BLaER1 treated with 17β-estradiol and CSF1 and Interleukin-3, amounts not matched to agents 10 nM and 100 nM (cell line): ENCODE measurements around the gene GRB2.

Experiments
- H3K27ac ChIP-seq, 11 experiments: shearing (Covaris generic); formaldehyde crosslinking; 2 replicates each; pipeline ENCODE4 v1.8.1; 2022
- H3K27me3 ChIP-seq, 11 experiments: shearing (Covaris generic); formaldehyde crosslinking; 2 replicates each; pipeline ENCODE4 v1.8.1; 2022
- H3K36me3 ChIP-seq, 11 experiments: shearing (Covaris generic); formaldehyde crosslinking; 2 replicates each; pipeline ENCODE4 v1.8.1; 2022
- H3K4me1 ChIP-seq, 10 experiments: shearing (Covaris generic); formaldehyde crosslinking; 2 replicates each; pipeline ENCODE4 v1.8.1; 2022
- H3K4me2 ChIP-seq, 11 experiments: shearing (Covaris generic); formaldehyde crosslinking; 2 replicates each; pipeline ENCODE4 v1.8.1; 2022
- H3K4me3 ChIP-seq, 10 experiments: shearing (Covaris generic); formaldehyde crosslinking; 2 replicates each; pipeline ENCODE4 v1.8.1; 2022
- H3K9ac ChIP-seq, 11 experiments: shearing (Covaris generic); formaldehyde crosslinking; 2 replicates each; pipeline ENCODE4 v1.8.1; 2022
- H3K9me3 ChIP-seq, 11 experiments: shearing (Covaris generic); formaldehyde crosslinking; replicated peaks in 1 of 11; 2 replicates each; pipeline ENCODE4 v1.8.1; 2022
- H4K20me1 ChIP-seq, 11 experiments: shearing (Covaris generic); formaldehyde crosslinking; 2 replicates each; pipeline ENCODE4 v1.8.1; 2022
- Cebpa-rat ChIP-seq, 11 experiments: shearing (Covaris generic); IDR thresholded peaks; 2 replicates each; pipeline ENCODE4 v1.8.1; 2022

GRB2 gene

GRCh38 chr17:75345514-75346167 lies 59.8 kb downstream of the GRB2 start:
- Histone ChIP-seq H3K4me2 (peak overlapping the region; percentile 74 to 99 (median 88)), H3K9ac (peak overlapping the region; percentile 53 to 74 (median 69)), H3K27me3 (no peaks in the 10 kb centered on the region), H3K27ac (peak overlapping the region; percentile 53 to 83 (median 76); a peak in 21 of 22 replicates), H3K4me1 (peaks cover 98 to 100% (median 99%) of the 10 kb centered on the region in 10 experiments), H4K20me1 (peaks cover 55 to 100% (median 98%) of the 10 kb centered on the region in 11 experiments), H3K36me3 (peaks cover 0 to 20% (median 5%) of the 10 kb centered on the region in 11 experiments; a peak in 14 of 22 replicates), H3K9me3 (no peaks in the 10 kb centered on the region), H3K4me3 (peak overlapping the region in 9 of 10 experiments; percentile 7 to 57 (median 45); a peak in 15 of 20 replicates)
- TF ChIP-seq Cebpa-rat (IDR thresholded peaks at IDR 0.05) = no peak

GRCh38 chr17:75344666-75345065 lies 60.8 kb downstream of the GRB2 start:
- no peak for TF ChIP-seq Cebpa-rat (IDR thresholded peaks at IDR 0.05)
- H4K20me1 ChIP-seq = peaks cover 45 to 100% (median 97%) of the 10 kb centered on the region in 11 experiments
- H3K4me1 ChIP-seq = peaks cover 98 to 100% (median 99%) of the 10 kb centered on the region in 10 experiments
- H3K9ac ChIP-seq = peak overlapping the region; percentile 53 to 74 (median 69); a peak in 17 of 22 replicates
- peak overlapping the region; percentile 53 to 83 (median 76); a peak in 19 of 22 replicates for H3K27ac ChIP-seq
- no peaks in the 10 kb centered on the region for H3K9me3 ChIP-seq
- peak overlapping the region in 5 of 10 experiments; percentile 29 to 45 (median 40); a peak in 3 of 20 replicates for H3K4me3 ChIP-seq
- no peaks in the 10 kb centered on the region for H3K27me3 ChIP-seq
- peak overlapping the region; percentile 76 to 99 (median 92) for H3K4me2 ChIP-seq
- peaks cover 0 to 20% (median 4%) of the 10 kb centered on the region in 11 experiments; a peak in 12 of 22 replicates for H3K36me3 ChIP-seq

DNA sequence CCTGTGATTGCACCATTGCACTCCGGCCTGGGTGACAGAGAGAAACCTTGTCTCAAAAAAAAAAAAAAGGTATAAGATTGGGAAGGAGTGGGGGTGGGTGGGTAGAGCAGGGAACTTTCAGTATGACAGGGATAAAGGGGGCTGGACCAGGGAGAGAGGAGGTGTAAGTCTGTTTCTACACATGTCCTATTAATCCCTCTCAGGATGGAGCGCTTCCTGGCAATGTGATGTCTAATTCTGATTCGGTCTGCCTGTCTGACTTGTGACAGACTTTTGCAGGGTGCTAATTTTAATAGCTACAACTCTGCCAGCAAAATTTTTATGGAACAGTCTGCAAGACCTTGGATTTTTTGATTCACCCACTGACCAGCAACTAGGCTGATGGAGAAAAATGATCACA lies 62.5 kb downstream of the GRB2 start:
- Histone ChIP-seq H3K27me3 (no peaks in the 10 kb centered on the region), H3K4me2 (peak overlapping the region; percentile 76 to 99 (median 90)), H3K9ac (0 out of 22 replicates have a peak overlapping the region, but pooled peaks of 2 of the 11 experiments have one; percentile 13 to 36), H3K36me3 (peaks cover 0 to 17% (median 4%) of the 10 kb centered on the region in 11 experiments; a peak in 11 of 22 replicates), H3K4me3 (no peak overlapping the region; a peak in 1 of 20 replicates), H3K27ac (peak overlapping the region in 7 of 11 experiments; percentile 20 to 92 (median 88); a peak in 11 of 22 replicates), H3K4me1 (peaks cover 96 to 99% (median 97%) of the 10 kb centered on the region in 10 experiments), H3K9me3 (no peaks in the 10 kb centered on the region), H4K20me1 (peaks cover 31 to 99% (median 93%) of the 10 kb centered on the region in 11 experiments)
- no peak for TF ChIP-seq Cebpa-rat (IDR thresholded peaks at IDR 0.05)

GRCh38 chr17:75341784-75342486 lies 63.5 kb downstream of the GRB2 start:
- Histone ChIP-seq H4K20me1 (peaks cover 21 to 99% (median 90%) of the 10 kb centered on the region in 11 experiments), H3K4me3 (no peak overlapping the region), H3K4me2 (peak overlapping the region; percentile 76 to 99 (median 90)), H3K4me1 (peaks cover 95 to 98% (median 96%) of the 10 kb centered on the region in 10 experiments), H3K27me3 (no peaks in the 10 kb centered on the region), H3K27ac (peak overlapping the region in 8 of 11 experiments; percentile 14 to 92 (median 88); a peak in 16 of 22 replicates), H3K36me3 (peaks cover 0 to 17% (median 4%) of the 10 kb centered on the region in 11 experiments; a peak in 10 of 22 replicates), H3K9ac (0 out of 22 replicates have a peak overlapping the region, but pooled peaks of 1 of the 11 experiments have one; percentile 19), H3K9me3 (no peaks in the 10 kb centered on the region)
- no peak for TF ChIP-seq Cebpa-rat (IDR thresholded peaks at IDR 0.05)

DNA sequence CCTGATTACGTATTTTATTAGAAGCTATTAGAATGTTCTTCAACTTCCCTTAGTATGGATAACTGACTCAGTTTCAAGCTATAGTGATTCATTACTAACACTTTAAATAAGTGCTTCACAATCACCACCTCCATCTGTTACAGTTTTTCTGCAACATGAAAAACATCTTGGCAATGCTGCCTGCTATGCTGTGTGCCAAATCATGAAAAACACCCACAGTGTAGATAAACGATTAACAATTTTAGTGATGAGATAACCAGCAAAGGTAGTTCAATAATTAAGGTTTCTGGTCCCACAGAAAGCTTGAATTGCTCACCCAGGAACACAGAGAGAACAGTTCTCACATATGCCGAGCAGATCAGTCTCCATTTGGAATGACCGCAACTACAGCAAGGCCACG lies 64.8 kb downstream of the GRB2 start:
- Histone ChIP-seq H3K4me1 (peaks cover 95 to 98% (median 96%) of the 10 kb centered on the region in 10 experiments), H3K9me3 (no peaks in the 10 kb centered on the region), H4K20me1 (peaks cover 8 to 99% (median 90%) of the 10 kb centered on the region in 11 experiments), H3K4me3 (0 out of 20 replicates have a peak overlapping the region, but pooled peaks of 1 of the 10 experiments have one; percentile 5), H3K9ac (peak overlapping the region in 7 of 11 experiments; percentile 3 to 66 (median 24); a peak in 3 of 22 replicates), H3K4me2 (peak overlapping the region; percentile 76 to 99 (median 92)), H3K27ac (peak overlapping the region in 8 of 11 experiments; percentile 5 to 92 (median 88); a peak in 13 of 22 replicates), H3K27me3 (no peaks in the 10 kb centered on the region), H3K36me3 (peaks cover 0 to 22% (median 5%) of the 10 kb centered on the region in 11 experiments; a peak in 12 of 22 replicates)
- no peak for TF ChIP-seq Cebpa-rat (IDR thresholded peaks at IDR 0.05)

- Histone ChIP-seq H3K27ac (peak overlapping the region in 10 of 11 experiments; percentile 46 to 92 (median 88); a peak in 17 of 22 replicates), H3K9ac (peak overlapping the region in 10 of 11 experiments; percentile 4 to 81 (median 60); a peak in 11 of 22 replicates), H3K4me1 (peaks cover 96 to 98% (median 97%) of the 10 kb centered on the region in 10 experiments)
These were observed 65.5 kb downstream of the GRB2 start for GRCh38 chr17:75339971-75340370.

GRCh38 chr17:75338335-75338734 lies 67.1 kb downstream of the GRB2 start:
- peaks cover 0 to 2% (median 0%) of the 10 kb centered on the region in 11 experiments; a peak in 1 of 22 replicates for H3K9me3 ChIP-seq
- TF ChIP-seq Cebpa-rat (IDR thresholded peaks at IDR 0.05) = no peak
- peaks cover 90 to 98% (median 95%) of the 10 kb centered on the region in 10 experiments for H3K4me1 ChIP-seq
- H3K4me3 ChIP-seq = peak overlapping the region; percentile 0 to 56 (median 44); a peak in 15 of 20 replicates
- H3K9ac ChIP-seq = peak overlapping the region; percentile 58 to 81 (median 77); a peak in 21 of 22 replicates
- H3K27me3 ChIP-seq = no peaks in the 10 kb centered on the region
- peak overlapping the region; percentile 59 to 92 (median 88); a peak in 21 of 22 replicates for H3K27ac ChIP-seq
- peaks cover 7 to 100% (median 90%) of the 10 kb centered on the region in 11 experiments; a peak in 21 of 22 replicates for H4K20me1 ChIP-seq
- H3K36me3 ChIP-seq = peaks cover 4 to 41% (median 17%) of the 10 kb centered on the region in 11 experiments; a peak in 18 of 22 replicates
- H3K4me2 ChIP-seq = peak overlapping the region; percentile 76 to 99 (median 92)

More at GRCh38 chr17:75339971-75340370, 65.5 kb downstream of the GRB2 start:
- peak overlapping the region in 7 of 10 experiments; percentile 5 to 52 (median 36); a peak in 4 of 20 replicates for H3K4me3 ChIP-seq
- no peaks in the 10 kb centered on the region for H3K27me3 ChIP-seq
- H3K9me3 ChIP-seq = no peaks in the 10 kb centered on the region
- peak overlapping the region; percentile 76 to 99 (median 92) for H3K4me2 ChIP-seq
- H4K20me1 ChIP-seq = peaks cover 7 to 99% (median 91%) of the 10 kb centered on the region in 11 experiments; a peak in 21 of 22 replicates
- TF ChIP-seq Cebpa-rat (IDR thresholded peaks at IDR 0.05) = no peak
- peaks cover 2 to 29% (median 6%) of the 10 kb centered on the region in 11 experiments; a peak in 13 of 22 replicates for H3K36me3 ChIP-seq

DNA sequence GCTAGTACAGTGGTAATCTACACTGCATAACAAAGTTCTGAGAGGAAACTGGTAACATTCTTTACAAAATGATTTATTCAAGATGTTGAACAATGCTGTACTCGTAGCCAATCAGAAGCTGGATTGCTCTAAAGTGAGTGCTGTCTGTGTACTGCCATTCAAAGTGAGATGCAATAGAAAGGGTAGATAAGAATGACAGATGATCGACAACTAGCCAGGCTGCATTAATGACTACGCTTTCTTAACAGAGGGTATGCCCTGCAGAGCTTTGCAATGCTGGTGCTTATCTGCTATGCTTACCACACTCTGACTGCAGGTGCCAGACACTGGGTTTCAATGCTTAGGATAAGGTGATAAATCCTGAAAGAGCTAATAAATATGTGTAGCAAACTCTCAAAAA lies 70.2 kb downstream of the GRB2 start:
- Histone ChIP-seq H3K4me1 (peaks cover 81 to 95% (median 91%) of the 10 kb centered on the region in 10 experiments), H3K9ac (peak overlapping the region in 2 of 11 experiments; percentile 53 to 80; a peak in 2 of 22 replicates), H3K27ac (peak overlapping the region in 3 of 11 experiments; percentile 1 to 29 (median 3); a peak in 4 of 22 replicates), H3K9me3 (peaks cover 0 to 3% (median 0%) of the 10 kb centered on the region in 11 experiments; a peak in 1 of 22 replicates), H3K36me3 (peaks cover 29 to 63% (median 44%) of the 10 kb centered on the region in 11 experiments), H3K4me2 (peak overlapping the region; percentile 22 to 99 (median 89); a peak in 18 of 22 replicates), H3K27me3 (no peaks in the 10 kb centered on the region), H4K20me1 (peaks cover 8 to 100% (median 89%) of the 10 kb centered on the region in 11 experiments; a peak in 21 of 22 replicates), H3K4me3 (no peak overlapping the region)
- TF ChIP-seq Cebpa-rat (IDR thresholded peaks at IDR 0.05) = no peak
